Glomerular endothelial cell (primary cell): ENCODE measurements around the gene IFI27L2. TPM values are rescaled to one million over a fixed set of nuclear protein-coding genes. Genes with fewer than 3 reads are reported as not detected.

Experiments used
- DNase-seq: peaks from one replicate; pipeline ENCODE4 v3.0.0-alpha.2; 2011; ENCODE audit warnings: low read depth, low spot score; ENCODE audit errors: extremely low read depth
- total RNA-seq: library from RNA; depleted of rRNA; stranded (reverse); fragments of >200 nt; gene quantifications from 2 replicates; pipeline ENCODE4 v1.2.3, GENCODE V29; 2015

IFI27L2 gene
- total RNA-seq, 1 donor from 2014 or later = 27.8 TPM

GRCh38 chr14:94124582-94125377 is 4.6 kb downstream of the IFI27L2 start:
- no peak for DNase-seq

- DNase-seq = no peak
Observed at GRCh38 chr14:94123868-94124267, 5.5 kb downstream of the IFI27L2 start.

- DNase-seq = no peak
Observed at GRCh38 chr14:94123296-94123695, 6.1 kb downstream of the IFI27L2 start.

- DNase-seq = no peak
Observed at GRCh38 chr14:94122438-94122837, 7.0 kb downstream of the IFI27L2 start.

GRCh38 chr14:94121485-94121884 is 7.9 kb downstream of the IFI27L2 start:
- DNase-seq = no peak

GRCh38 chr14:94120667-94121340 is 8.6 kb downstream of the IFI27L2 start:
- DNase-seq = no peak

- DNase-seq = no peak
Observed at GRCh38 chr14:94119071-94119470, 10.3 kb downstream of the IFI27L2 start.

- no peak for DNase-seq
Observed at GRCh38 chr14:94117856-94118255, 11.5 kb downstream of the IFI27L2 start.

- no peak for DNase-seq
Observed at GRCh38 chr14:94116701-94117100, 12.7 kb downstream of the IFI27L2 start.

- no peak for DNase-seq
Observed at GRCh38 chr14:94115631-94116030, 13.8 kb downstream of the IFI27L2 start.

GRCh38 chr14:94115058-94115591 is 14.3 kb downstream of the IFI27L2 start:
- DNase-seq = no peak

- DNase-seq = no peak
Observed at GRCh38 chr14:94114589-94115057, 14.8 kb downstream of the IFI27L2 start.

GRCh38 chr14:94113908-94114588 is 15.4 kb downstream of the IFI27L2 start:
- DNase-seq = no peak

GRCh38 chr14:94113490-94113889 is 15.9 kb downstream of the IFI27L2 start:
- DNase-seq = no peak

GRCh38 chr14:94113073-94113472 is 16.3 kb downstream of the IFI27L2 start:
- DNase-seq = no peak

GRCh38 chr14:94112513-94113063 is 16.8 kb downstream of the IFI27L2 start:
- no peak for DNase-seq

GRCh38 chr14:94111276-94112095 is 17.9 kb downstream of the IFI27L2 start:
- no peak for DNase-seq

GRCh38 chr14:94110552-94111181 is 18.7 kb downstream of the IFI27L2 start, which contains the start of gene IFI27:
Gene IFI27, plus strand, starts transcription at chr14:94110736.
- DNase-seq = no peak

GRCh38 chr14:94109915-94110250 is 19.5 kb downstream of the IFI27L2 start:
- no peak for DNase-seq

GRCh38 chr14:94104731-94105130 is 24.7 kb downstream of the IFI27L2 start:
- no peak for DNase-seq
